ENCODE data around the gene MROH8.

MROH8 gene

GRCh38 chr20:37178839-37179682, at the start of gene MROH8, which contains the start of gene RPN2:
Gene MROH8 (minus strand): TSS chr20:37179548.
Gene RPN2 (plus strand): TSS chr20:37179330. CDS start chr20:37179357, 27 bp downstream.
- peak; percentile 96 for DNase-seq (ENCODE audit: low read depth)

GRCh38 chr20:37228656-37229055, 49.3 kb upstream of the MROH8 start:
- DNase-seq (ENCODE audit: low read depth), result no peak

GRCh38 chr20:37228082-37228481, 48.7 kb upstream of the MROH8 start:
- DNase-seq (ENCODE audit: low read depth), result no peak

- peak; percentile 27 for DNase-seq (ENCODE audit: low read depth)
Measured at GRCh38 chr20:37226889-37227288, 47.5 kb upstream of the MROH8 start.

- DNase-seq (ENCODE audit: low read depth), result no peak
Measured at GRCh38 chr20:37225146-37225545, 45.8 kb upstream of the MROH8 start.

- DNase-seq (ENCODE audit: low read depth), result peak; percentile 90
Measured at GRCh38 chr20:37223053-37223452, 43.7 kb upstream of the MROH8 start.

GRCh38 chr20:37222086-37222485, 42.7 kb upstream of the MROH8 start:
- DNase-seq (ENCODE audit: low read depth), result no peak

- DNase-seq (ENCODE audit: low read depth), result no peak
Measured at GRCh38 chr20:37220731-37221130, 41.4 kb upstream of the MROH8 start.

- DNase-seq (ENCODE audit: low read depth), result no peak
Measured at GRCh38 chr20:37219751-37220668, 40.7 kb upstream of the MROH8 start.

- no peak for DNase-seq (ENCODE audit: low read depth)
Measured at GRCh38 chr20:37218976-37219375, 39.6 kb upstream of the MROH8 start.

GRCh38 chr20:37218441-37218840, 39.1 kb upstream of the MROH8 start:
- no peak for DNase-seq (ENCODE audit: low read depth)

- DNase-seq (ENCODE audit: low read depth), result no peak
Measured at GRCh38 chr20:37209661-37210314, 30.4 kb upstream of the MROH8 start.

GRCh38 chr20:37209193-37209592, 29.8 kb upstream of the MROH8 start:
- DNase-seq (ENCODE audit: low read depth), result no peak

- DNase-seq (ENCODE audit: low read depth), result no peak
Measured at GRCh38 chr20:37207171-37207570, 27.8 kb upstream of the MROH8 start.

- DNase-seq (ENCODE audit: low read depth), result no peak
Measured at GRCh38 chr20:37205794-37206193, 26.4 kb upstream of the MROH8 start.

GRCh38 chr20:37205130-37205529, 25.8 kb upstream of the MROH8 start:
- no peak for DNase-seq (ENCODE audit: low read depth)

- DNase-seq (ENCODE audit: low read depth), result no peak
Measured at GRCh38 chr20:37204056-37204455, 24.7 kb upstream of the MROH8 start.

GRCh38 chr20:37202267-37202943, 23.1 kb upstream of the MROH8 start:
- peak; percentile 80 for DNase-seq (ENCODE audit: low read depth)

GRCh38 chr20:37201827-37202162, 22.4 kb upstream of the MROH8 start:
- DNase-seq (ENCODE audit: low read depth), result no peak

GRCh38 chr20:37200926-37201826, 21.8 kb upstream of the MROH8 start:
- no peak for DNase-seq (ENCODE audit: low read depth)

- DNase-seq (ENCODE audit: low read depth), result no peak
Measured at GRCh38 chr20:37200376-37200775, 21.0 kb upstream of the MROH8 start.

Data from stromal cell of bone marrow (primary cell).